GM12891 (cell line): ENCODE measurements around the gene PACSIN1.

Source experiments
- POLR2AphosphoS5 ChIP-seq: IDR thresholded peaks from 2 replicates; pipeline ENCODE4 v1.6.1; 2011; ENCODE audit warnings: low read depth, low read length, control low read depth
- TAF1 ChIP-seq: IDR thresholded peaks from 2 replicates; pipeline ENCODE4 v1.6.1; 2011; ENCODE audit warnings: low read depth, low read length, control low read depth

GRCh38 chr6:34493344-34493743 lies 27.5 kb downstream of the PACSIN1 start:
- TF ChIP-seq POLR2AphosphoS5 (no peak), TAF1 (no peak)
